Psoas muscle (tissue), 8 donors: ENCODE data around the gene PPP2R2C. TPM values are rescaled to one million over a fixed set of nuclear protein-coding genes. Genes with fewer than 3 reads are reported as not detected.

Experiments
- ATAC-seq, 4 donors: fragments of 200-7000 bp; cut with Tn5 transposase; one replicate each; pipeline ENCODE4 v1.9.1; 2020; ENCODE audit warnings: moderate library complexity in 3 of 4, mild to moderate bottlenecking in 2 of 4
- DNase-seq, 2 donors: peaks; one replicate each; pipeline ENCODE4 v3.0.0-alpha.2; 2020
- H3K27ac ChIP-seq: fragments of 200-600 bp; one replicate; pipeline ENCODE4 v1.8.0; 2022
- H3K27me3 ChIP-seq, 3 donors: fragments of 200-600 bp in 1 of 3; one replicate each; pipeline versions ENCODE4 v1.6.1 to v1.8.0; 2013 to 2022; ENCODE audit warnings: low read length in 2 of 3, mild to moderate bottlenecking in 2 of 3, moderate library complexity in 1 of 3; ENCODE audit not compliant: insufficient read depth in 3 of 3
- H3K36me3 ChIP-seq, 2 donors: fragments of 200-600 bp in 1 of 2; one replicate each; pipeline versions ENCODE4 v1.6.1 to v1.8.0; 2013 to 2022; ENCODE audit warnings: low read depth in 1 of 2, mild to moderate bottlenecking in 1 of 2, moderate library complexity in 1 of 2; ENCODE audit not compliant: insufficient read depth in 1 of 2
- H3K4me1 ChIP-seq: fragments of 200-600 bp; one replicate; pipeline ENCODE4 v1.8.0; 2022
- H3K4me3 ChIP-seq: fragments of 200-600 bp; one replicate; pipeline ENCODE4 v1.8.0; 2022; ENCODE audit warnings: mild to moderate bottlenecking
- H3K9me3 ChIP-seq: fragments of 200-600 bp; one replicate; pipeline ENCODE4 v1.8.0; 2022
- CTCF ChIP-seq: fragments of 200-600 bp; IDR thresholded peaks from one replicate; pipeline ENCODE4 v1.8.0; 2022; ENCODE audit warnings: antibody characterized with exemption
- WGBS, 3 donors: extraction: QIAGEN DNeasy Blood & Tissue Kit; methylation state at CpG; one replicate each; pipeline versions ENCODE4 v1.1.6 to v1.1.7; 2013; 5-methylcytosine and 5-hydroxymethylcytosine counted together
- intact Hi-C, 2 donors: fragments of 100-400 bp; cut with DNase I; formaldehyde crosslinking; loops; one replicate each; pipeline versions ENCODE4 v1.11.0 to v1.14.2; 2022
- long read RNA-seq, 2 donors: library from polyadenylated mRNA; unstranded; transcript quantifications; one replicate each; pipeline ENCODE4 v2.0.0, GENCODE V29; 2021
- polyA plus RNA-seq, 3 donors: library from polyadenylated mRNA; stranded (reverse); fragments of 200-250 nt; gene quantifications; one replicate each; pipeline ENCODE4 v1.2.3, GENCODE V29; 2013
- total RNA-seq, 4 donors: library from RNA; stranded (reverse); fragmentation: NEBNext Ultra II Directional in 2 of 4; extraction: Animal tissue kit (Norgen Biotek cat#: 25700) in 2 of 4; gene quantifications; one replicate each; pipeline versions ENCODE4 v1.2.1 to v1.2.4, GENCODE V29; 2021 to 2023
- donor health status: healthy with polysubstance abuse.
- donor health status: DM: no; HTN: no; CAD: no; lungs with moderate emphysema.
- donor health status: Bipolar disorder and iron deficiency.
- donor health status: healthy.
- donor health status: DM: yes; HTN: yes; CAD: no.
- donor health status: DM: no; HTN: no; CAD: no.
- donor health status: DM: no; HTN: no; CAD: no.
- donor health status: DM: yes; HTN: yes; CAD: no.

The PPP2R2C gene
- total RNA-seq, result 1 to 10 TPM in 3 of 4 donors, under 1 TPM in 1; 0.62 to 2.1 (median 1.4) TPM
- polyA plus RNA-seq, result 1 to 10 TPM in 1 of 3 donors, under 1 TPM in 2; 0.08 to 3.2 (median 0.52) TPM
- long read RNA-seq, donor 1, result 0 reads
- long read RNA-seq, donor 2, result 0 reads

GRCh38 chr4:6472387-6473263, at the start of gene PPP2R2C:
Gene PPP2R2C, minus strand, starts transcription at chr4:6472614. Its CDS starts 385 bp downstream, at chr4:6472229.
- DNase-seq, result no peak
- Histone ChIP-seq H3K36me3 (no peaks in the 10 kb centered on the region), H3K4me1 (no peaks in the 10 kb centered on the region), H3K27ac (no peak within 1 kb of the TSS), H3K27me3 (peaks cover 3 to 72% (median 29%) of the 10 kb centered on the region in 3 donors), H3K4me3 (peak within 1 kb of the TSS; percentile 63), H3K9me3 (no peaks in the 10 kb centered on the region)
- 2 to 5% (median 4%) methylated on average over 18 to 85 of the region's 86 CpGs for WGBS, 3 donors
- intact Hi-C loops, result no loop called here
- ATAC-seq, result no peak
- no peak for TF ChIP-seq CTCF

GRCh38 chr4:6520978-6521377, 48.6 kb upstream of the PPP2R2C start:
- no peak for DNase-seq
- peaks cover 0 to 12% (median 0%) of the 10 kb centered on the region in 3 donors for H3K27me3 ChIP-seq

GRCh38 chr4:6520051-6520636, 47.7 kb upstream of the PPP2R2C start:
- Histone ChIP-seq H3K36me3 (no peaks in the 10 kb centered on the region), H3K27ac (no peak overlapping the region), H3K27me3 (peaks cover 0 to 12% (median 0%) of the 10 kb centered on the region in 3 donors), H3K4me1 (no peaks in the 10 kb centered on the region), H3K4me3 (no peak overlapping the region), H3K9me3 (no peaks in the 10 kb centered on the region)
- DNase-seq (no peak), ATAC-seq (no peak)
- WGBS, 3 donors, result 51 to 53% (median 52%) methylated on average over 11 of the region's 11 CpGs
- intact Hi-C loops, result no loop called here
- no peak for TF ChIP-seq CTCF

More at GRCh38 chr4:6520978-6521377, 48.6 kb upstream of the PPP2R2C start:
- WGBS, 3 donors, result 60 to 64% (median 60%) methylated on average over 6 of the region's 6 CpGs
- intact Hi-C loops, result no loop called here
- H3K4me1 ChIP-seq, result no peaks in the 10 kb centered on the region
- H3K27ac ChIP-seq, result no peak overlapping the region
- no peak overlapping the region for H3K4me3 ChIP-seq
- H3K9me3 ChIP-seq, result no peaks in the 10 kb centered on the region
- no peak for ATAC-seq
- H3K36me3 ChIP-seq, result no peaks in the 10 kb centered on the region
- no peak for TF ChIP-seq CTCF

GRCh38 chr4:6517171-6517570, 44.8 kb upstream of the PPP2R2C start:
- Histone ChIP-seq H3K27me3 (peaks cover 0 to 4% (median 0%) of the 10 kb centered on the region in 3 donors), H3K27ac (no peak overlapping the region), H3K36me3 (no peaks in the 10 kb centered on the region), H3K4me3 (no peak overlapping the region), H3K4me1 (no peaks in the 10 kb centered on the region), H3K9me3 (no peaks in the 10 kb centered on the region)
- no peak for TF ChIP-seq CTCF
- WGBS, 3 donors, result 78 to 81% (median 81%) methylated on average over 2 of the region's 2 CpGs
- ATAC-seq (no peak), DNase-seq (no peak)
- intact Hi-C loops, result no loop called here
